HUES48 (cell line): ENCODE measurements around the gene TMEFF2.
"Not testable (repeated sequence)": the region's sequence is repeated elsewhere in the genome, so short reads cannot be mapped to it uniquely, and the experiment has no call there.

Experiments
- H3K27ac ChIP-seq: one replicate; pipeline ENCODE4 v1.7.0; 2013; ENCODE audit warnings: low read depth, low read length, inconsistent platforms
- H3K27me3 ChIP-seq: 2 replicates; pipeline ENCODE4 v1.6.1; 2013; ENCODE audit warnings: mild to moderate bottlenecking, low read length; ENCODE audit not compliant: control insufficient read depth, insufficient read depth
- H3K36me3 ChIP-seq: 2 replicates; pipeline ENCODE4 v1.6.1; 2013; ENCODE audit warnings: low read length; ENCODE audit not compliant: control insufficient read depth, insufficient read depth
- H3K4me1 ChIP-seq: 2 replicates; pipeline ENCODE4 v1.6.1; 2013; ENCODE audit warnings: mild to moderate bottlenecking, low read length; ENCODE audit not compliant: control insufficient read depth, insufficient read depth
- H3K4me3 ChIP-seq: 2 replicates; pipeline ENCODE4 v1.5.1; 2013; ENCODE audit warnings: mild to moderate bottlenecking, low read depth, low read length
- H3K9ac ChIP-seq: 2 replicates; pipeline ENCODE4 v1.6.1; 2013; ENCODE audit warnings: mild to moderate bottlenecking, low read depth, low read length, moderate library complexity
- H3K9me3 ChIP-seq: 2 replicates; pipeline ENCODE4 v1.6.1; 2013; ENCODE audit warnings: low read length; ENCODE audit not compliant: control insufficient read depth, insufficient read depth

The TMEFF2 gene

DNA sequence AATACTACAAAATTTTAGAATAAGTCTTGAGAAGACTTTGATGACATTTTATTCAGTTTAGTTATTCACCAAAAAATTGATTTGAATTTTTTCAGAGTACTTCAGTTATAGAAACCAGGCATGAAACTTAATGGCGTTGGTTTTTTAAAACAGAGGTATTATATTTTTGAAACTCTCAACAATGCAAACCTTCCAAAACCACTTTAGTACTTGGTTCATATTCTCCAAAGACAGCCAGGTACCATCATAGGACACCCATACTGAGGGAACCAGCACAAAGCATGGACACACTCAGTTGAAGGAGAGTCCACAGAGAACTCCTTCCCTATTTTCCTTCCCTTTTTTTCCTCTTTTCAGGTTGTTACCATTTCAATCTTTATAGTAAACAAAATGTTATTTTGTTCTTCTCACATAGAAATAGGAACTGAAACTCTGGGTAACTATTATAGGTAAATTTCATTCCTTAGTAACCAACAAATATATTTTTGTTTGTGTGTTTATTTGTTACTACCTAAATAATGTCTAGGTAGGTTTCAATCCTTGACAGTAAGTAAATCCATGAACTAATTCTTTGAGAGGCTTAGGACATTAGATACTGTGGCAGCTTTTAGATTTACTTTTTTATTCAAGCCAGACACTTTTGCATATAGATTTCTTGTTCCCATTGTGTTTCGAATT lies 95.8 kb downstream of the TMEFF2 start:
- H3K27ac ChIP-seq = no peak overlapping the region
- H3K4me1 ChIP-seq = no peaks in the 10 kb centered on the region
- no peaks in the 10 kb centered on the region for H3K27me3 ChIP-seq
- H3K36me3 ChIP-seq = no peaks in the 10 kb centered on the region
- no peak overlapping the region for H3K4me3 ChIP-seq
- H3K9ac ChIP-seq = no peak overlapping the region
- no peaks in the 10 kb centered on the region for H3K9me3 ChIP-seq

DNA sequence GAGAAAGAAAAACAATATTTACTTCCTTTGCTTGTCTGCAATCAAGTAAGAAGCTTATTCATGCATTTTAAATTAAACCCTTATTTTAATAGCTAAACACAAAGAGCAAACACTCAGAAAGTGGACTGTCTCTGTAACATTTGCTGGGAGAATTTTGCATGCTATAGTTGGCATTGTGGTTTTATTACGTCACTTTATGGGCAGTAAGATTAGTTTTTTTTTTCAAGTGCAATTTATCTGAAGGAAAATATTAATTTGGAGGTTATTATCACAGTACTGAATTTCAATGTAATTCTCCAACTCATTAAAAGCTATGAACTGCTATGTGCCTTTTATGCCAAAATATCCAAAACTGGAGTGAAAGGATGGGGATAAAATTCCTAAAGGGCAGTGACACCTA lies 103.3 kb downstream of the TMEFF2 start:
- H3K9me3 ChIP-seq = no peaks in the 10 kb centered on the region
- no peaks in the 10 kb centered on the region for H3K27me3 ChIP-seq
- no peaks in the 10 kb centered on the region for H3K36me3 ChIP-seq
- no peak overlapping the region for H3K27ac ChIP-seq
- H3K9ac ChIP-seq = no peak overlapping the region
- H3K4me1 ChIP-seq = peaks cover 12% of the 10 kb centered on the region
- no peak overlapping the region for H3K4me3 ChIP-seq

DNA sequence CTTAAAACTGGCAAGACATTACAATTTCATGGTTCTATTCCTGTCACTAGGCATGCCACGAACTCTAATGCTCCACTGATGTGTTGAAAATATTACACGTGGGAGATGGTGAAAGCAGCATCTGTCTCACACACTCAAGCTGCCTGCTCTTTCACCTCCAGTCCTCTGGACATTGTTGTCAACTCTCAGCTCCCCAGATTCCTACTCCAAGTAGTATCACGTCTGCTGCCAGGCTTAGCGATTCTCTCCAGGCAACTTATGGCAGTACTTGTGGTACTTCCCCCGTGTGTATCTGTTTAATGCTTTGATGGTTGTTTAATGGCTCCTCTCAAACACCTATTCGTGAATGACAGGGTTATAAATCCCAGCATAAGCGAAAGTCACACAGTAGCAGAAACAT lies 103.8 kb downstream of the TMEFF2 start:
- H3K9ac ChIP-seq = no peak overlapping the region
- H3K36me3 ChIP-seq = no peaks in the 10 kb centered on the region
- H3K4me3 ChIP-seq = no peak overlapping the region
- no peak overlapping the region for H3K27ac ChIP-seq
- H3K4me1 ChIP-seq = peaks cover 12% of the 10 kb centered on the region
- H3K27me3 ChIP-seq = no peaks in the 10 kb centered on the region
- H3K9me3 ChIP-seq = no peaks in the 10 kb centered on the region

DNA sequence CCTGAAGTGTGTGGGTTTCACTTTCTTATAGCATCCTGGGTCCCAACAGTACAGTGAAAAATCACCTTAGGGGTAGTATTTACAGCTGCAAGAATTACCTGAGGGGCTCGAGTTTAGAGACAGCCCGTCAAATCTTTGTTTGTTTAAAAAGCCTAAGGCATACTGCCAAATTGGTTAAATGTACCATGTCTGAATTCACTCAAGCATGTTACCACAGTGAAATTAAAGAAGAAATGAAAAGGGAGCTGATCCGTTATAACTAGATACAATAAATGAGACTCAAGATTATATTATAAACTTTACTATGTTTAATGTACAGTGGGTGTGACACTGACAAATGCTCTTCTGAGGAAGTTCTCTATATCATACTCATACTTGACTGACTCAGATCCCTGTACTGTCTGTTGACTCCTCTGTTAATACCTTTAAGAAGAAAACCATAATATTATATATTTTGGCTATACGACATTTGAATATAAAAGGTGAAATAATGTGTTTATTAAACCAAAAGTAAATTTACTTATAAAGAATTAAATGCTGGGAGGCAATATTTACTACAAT lies 107.3 kb downstream of the TMEFF2 start:
- Histone ChIP-seq H3K9me3 (no peaks in the 10 kb centered on the region), H3K9ac (no peak overlapping the region), H3K27ac (no peak overlapping the region), H3K4me1 (peaks cover 23% of the 10 kb centered on the region), H3K4me3 (no peak overlapping the region), H3K27me3 (no peaks in the 10 kb centered on the region), H3K36me3 (no peaks in the 10 kb centered on the region)

DNA sequence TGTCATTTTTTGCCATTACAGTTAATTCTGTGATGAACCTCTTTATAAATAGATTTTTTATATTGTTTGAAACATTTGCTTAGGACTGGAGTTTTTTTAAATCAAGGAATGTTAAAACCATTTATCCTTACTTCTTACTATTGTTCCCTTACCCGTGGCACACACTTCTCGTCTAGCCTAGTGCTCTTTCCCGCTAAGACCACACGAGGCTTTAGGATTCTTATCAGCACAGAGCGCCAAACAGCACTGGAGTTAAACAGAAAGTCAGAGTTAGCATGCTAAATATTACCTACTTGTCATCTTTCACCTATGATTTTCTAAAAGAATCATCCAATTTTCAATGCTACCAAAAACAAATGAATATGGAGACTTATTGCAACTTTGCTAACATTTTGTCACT lies 112.6 kb downstream of the TMEFF2 start:
- Histone ChIP-seq H3K4me1 (peaks cover 10% of the 10 kb centered on the region), H3K4me3 (no peak overlapping the region), H3K9ac (no peak overlapping the region), H3K27ac (no peak overlapping the region), H3K36me3 (no peaks in the 10 kb centered on the region), H3K9me3 (no peaks in the 10 kb centered on the region), H3K27me3 (no peaks in the 10 kb centered on the region)

DNA sequence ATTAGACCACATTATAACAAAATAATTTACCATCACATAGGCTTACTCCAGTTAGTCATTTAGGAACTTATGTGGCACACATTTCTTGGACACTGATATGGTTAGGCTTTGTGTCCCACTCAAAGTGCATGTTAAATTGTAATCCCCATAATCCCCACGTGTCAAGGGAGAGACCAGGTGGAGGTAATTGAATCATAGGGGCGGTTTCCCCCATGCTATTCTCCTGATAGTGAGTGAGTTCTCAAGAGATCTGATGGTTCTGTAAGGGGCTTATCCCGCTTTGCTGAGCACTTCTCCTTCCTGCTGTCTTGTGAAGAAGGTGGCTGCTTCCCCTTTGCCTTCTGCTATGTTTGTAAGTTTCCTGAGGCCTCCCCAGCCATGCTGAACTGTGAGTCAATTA lies 114.6 kb downstream of the TMEFF2 start:
- not testable (repeated sequence) for H3K9ac ChIP-seq, H3K27me3 ChIP-seq, H3K36me3 ChIP-seq, H3K9me3 ChIP-seq, H3K27ac ChIP-seq, H3K4me1 ChIP-seq, H3K4me3 ChIP-seq

DNA sequence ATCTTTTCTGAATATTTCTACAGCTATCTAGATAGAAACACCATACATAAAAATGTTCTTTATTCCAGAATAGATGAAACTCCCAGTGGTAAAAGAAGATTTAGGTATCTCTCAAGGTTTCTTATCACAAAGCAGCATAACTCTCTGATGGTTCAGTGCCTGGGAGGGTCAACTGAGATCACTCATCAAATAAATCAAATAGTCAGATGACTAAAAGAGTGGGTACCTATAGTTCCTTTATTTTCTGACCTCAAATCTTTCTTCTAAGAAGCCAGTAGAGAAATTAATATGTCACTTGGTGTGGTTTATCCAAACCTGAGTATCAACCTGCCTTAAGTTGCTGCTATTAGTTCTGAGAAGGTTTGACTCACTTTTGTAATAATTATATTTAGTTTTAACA lies 120.9 kb downstream of the TMEFF2 start:
- no peaks in the 10 kb centered on the region for H3K36me3 ChIP-seq
- no peak overlapping the region for H3K4me3 ChIP-seq
- no peaks in the 10 kb centered on the region for H3K4me1 ChIP-seq
- H3K9me3 ChIP-seq = no peaks in the 10 kb centered on the region
- H3K9ac ChIP-seq = no peak overlapping the region
- no peaks in the 10 kb centered on the region for H3K27me3 ChIP-seq
- no peak overlapping the region for H3K27ac ChIP-seq

DNA sequence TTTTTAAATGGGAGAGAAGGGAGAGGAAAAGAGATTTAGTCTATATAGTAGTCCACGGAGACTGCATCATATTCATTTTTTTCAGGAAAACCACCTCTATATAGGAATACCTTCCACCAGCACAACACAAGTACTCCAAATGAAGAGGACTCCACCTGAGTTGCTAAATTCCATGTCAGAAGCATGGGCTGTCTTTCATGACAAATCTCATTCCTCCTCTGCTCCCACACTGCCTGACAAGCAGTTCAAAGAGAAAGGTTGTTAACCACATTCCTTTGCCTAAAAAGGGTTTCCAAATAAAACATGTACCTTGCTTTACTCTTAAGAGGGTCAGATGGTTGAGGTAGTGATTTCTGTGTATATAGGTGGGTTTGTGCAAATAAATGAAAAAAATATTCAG lies 122.0 kb downstream of the TMEFF2 start:
- Histone ChIP-seq H3K9me3 (no peaks in the 10 kb centered on the region), H3K4me3 (no peak overlapping the region), H3K9ac (no peak overlapping the region), H3K4me1 (no peaks in the 10 kb centered on the region), H3K36me3 (no peaks in the 10 kb centered on the region), H3K27me3 (no peaks in the 10 kb centered on the region), H3K27ac (no peak overlapping the region)

DNA sequence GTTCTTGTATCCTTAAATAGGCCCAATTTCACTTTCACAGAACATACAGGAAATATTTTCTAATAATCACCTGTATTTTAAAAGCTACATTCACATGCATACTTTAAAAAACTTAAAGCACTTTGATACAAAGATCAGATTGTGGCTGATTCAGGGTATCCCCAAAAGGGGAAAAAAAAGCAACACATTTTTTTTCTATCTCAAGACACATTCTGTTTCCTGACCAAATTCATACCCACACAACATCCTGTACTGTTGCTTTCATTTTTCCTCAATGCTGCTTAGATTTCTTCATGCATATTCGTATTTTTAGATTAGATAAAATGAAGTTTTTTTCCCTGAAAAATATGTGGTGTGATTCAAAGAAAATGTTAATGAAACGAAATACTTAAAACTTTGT lies 122.5 kb downstream of the TMEFF2 start:
- Histone ChIP-seq H3K36me3 (no peaks in the 10 kb centered on the region), H3K9ac (no peak overlapping the region), H3K4me3 (no peak overlapping the region), H3K27ac (no peak overlapping the region), H3K9me3 (no peaks in the 10 kb centered on the region), H3K4me1 (no peaks in the 10 kb centered on the region), H3K27me3 (no peaks in the 10 kb centered on the region)

DNA sequence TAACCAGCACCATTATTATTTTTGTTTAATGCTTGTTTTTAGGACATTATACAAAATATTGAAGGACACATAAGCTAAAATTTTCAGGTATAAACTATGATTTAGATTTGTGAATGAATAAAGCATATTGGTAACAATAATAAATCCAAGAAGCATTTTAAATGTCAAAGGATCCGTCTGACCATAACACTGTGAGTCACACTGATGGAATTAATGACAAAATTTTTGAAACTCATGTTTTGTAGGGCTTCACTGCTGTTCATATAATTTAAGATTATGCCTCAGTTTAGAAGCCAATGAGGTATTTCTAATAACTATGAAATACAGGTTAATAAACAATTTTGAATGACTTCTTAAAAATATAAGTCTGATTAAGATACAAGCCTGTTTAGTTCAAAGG lies 124.6 kb downstream of the TMEFF2 start:
- no peak overlapping the region for H3K9ac ChIP-seq
- H3K36me3 ChIP-seq = no peaks in the 10 kb centered on the region
- H3K27ac ChIP-seq = no peak overlapping the region
- H3K4me3 ChIP-seq = no peak overlapping the region
- H3K9me3 ChIP-seq = no peaks in the 10 kb centered on the region
- H3K27me3 ChIP-seq = no peaks in the 10 kb centered on the region
- no peaks in the 10 kb centered on the region for H3K4me1 ChIP-seq

DNA sequence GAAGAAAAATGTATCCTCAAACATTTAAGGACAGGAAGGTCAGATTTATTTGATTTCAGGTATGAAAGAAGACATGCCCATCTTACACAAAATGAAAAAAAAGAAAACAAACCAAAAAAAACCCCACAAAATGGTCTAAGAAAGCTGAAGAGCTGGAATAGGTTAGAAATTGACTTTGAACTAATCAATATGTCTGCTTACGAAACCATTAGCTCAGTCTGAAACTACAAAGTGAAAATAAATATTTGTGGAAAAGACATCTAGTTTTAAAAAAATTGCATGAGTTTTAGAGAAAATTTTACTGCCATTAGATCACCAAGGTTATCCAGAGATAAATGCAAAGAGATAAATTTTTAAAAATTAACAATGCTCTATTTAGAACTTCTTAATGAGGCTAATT lies 125.3 kb downstream of the TMEFF2 start:
- Histone ChIP-seq H3K9me3 (no peaks in the 10 kb centered on the region), H3K27me3 (no peaks in the 10 kb centered on the region), H3K4me3 (no peak overlapping the region), H3K27ac (no peak overlapping the region), H3K4me1 (no peaks in the 10 kb centered on the region), H3K36me3 (no peaks in the 10 kb centered on the region), H3K9ac (no peak overlapping the region)
